NCI-H524 treated with DMSO at 0.1 percent for 48 hours (cell line): ENCODE data around the gene ENDOU.

Experiments
- DNase-seq: peaks from one replicate; lab custom pipeline; 2025; lab: John Stamatoyannopoulos, UW

The ENDOU gene

DNA sequence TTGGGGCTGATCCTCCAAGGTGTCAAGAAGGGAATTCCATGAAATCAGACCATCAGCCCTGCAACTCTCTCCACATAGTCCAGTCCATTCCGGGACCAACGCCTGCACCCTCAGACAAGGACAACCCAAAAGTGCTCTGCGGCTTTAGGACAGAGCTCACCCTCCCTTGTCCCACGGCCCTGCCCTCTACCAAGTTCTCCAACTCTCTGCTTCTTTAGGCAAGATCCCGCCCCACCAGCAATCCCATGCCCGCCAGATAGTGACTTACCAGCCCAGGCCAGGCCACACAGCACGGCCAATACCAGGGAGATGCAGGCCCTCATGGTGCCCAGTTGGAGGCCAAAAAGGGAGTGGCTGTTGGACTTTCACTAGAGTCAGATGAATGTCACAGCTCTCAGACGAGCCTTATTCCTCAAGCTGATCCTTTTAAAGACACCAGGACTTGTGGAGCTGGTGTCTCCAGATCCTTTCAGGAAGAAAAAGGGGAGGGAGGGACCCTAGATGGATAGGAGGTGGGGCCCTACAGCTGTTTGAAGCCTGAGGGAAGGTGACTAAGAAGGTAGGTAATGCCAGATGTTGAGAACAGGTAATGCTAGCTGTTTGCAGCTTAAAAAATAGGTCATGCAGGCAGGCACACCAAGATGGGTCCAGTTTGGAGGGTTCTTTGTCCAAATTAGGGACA is at the start of gene ENDOU:
ENDOU (minus strand) TSS at position 400 of the 682 bp plus-strand sequence; CDS start at position 323, 77 bp downstream.
- no peak for DNase-seq

DNA sequence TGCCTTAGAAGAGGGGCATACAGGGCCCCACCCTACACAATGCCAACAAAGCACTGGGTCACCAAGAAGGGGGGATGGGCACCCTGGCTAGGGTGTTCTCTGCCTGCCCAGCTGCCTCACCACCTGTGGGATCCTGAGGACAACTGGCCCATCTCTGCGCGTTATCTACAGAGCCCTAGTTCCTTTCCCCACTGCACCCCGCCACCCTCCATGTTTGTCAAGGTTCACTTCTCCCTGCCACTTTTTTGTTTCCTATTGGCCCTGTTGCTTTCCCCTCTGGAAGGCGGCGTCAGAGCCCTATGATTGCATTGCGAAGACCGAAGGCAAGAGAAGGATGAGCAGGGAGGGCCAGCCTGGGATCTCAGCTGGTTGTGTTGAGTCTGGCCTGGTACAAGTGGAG is 49.4 kb upstream of the ENDOU start:
- DNase-seq: no peak

DNA sequence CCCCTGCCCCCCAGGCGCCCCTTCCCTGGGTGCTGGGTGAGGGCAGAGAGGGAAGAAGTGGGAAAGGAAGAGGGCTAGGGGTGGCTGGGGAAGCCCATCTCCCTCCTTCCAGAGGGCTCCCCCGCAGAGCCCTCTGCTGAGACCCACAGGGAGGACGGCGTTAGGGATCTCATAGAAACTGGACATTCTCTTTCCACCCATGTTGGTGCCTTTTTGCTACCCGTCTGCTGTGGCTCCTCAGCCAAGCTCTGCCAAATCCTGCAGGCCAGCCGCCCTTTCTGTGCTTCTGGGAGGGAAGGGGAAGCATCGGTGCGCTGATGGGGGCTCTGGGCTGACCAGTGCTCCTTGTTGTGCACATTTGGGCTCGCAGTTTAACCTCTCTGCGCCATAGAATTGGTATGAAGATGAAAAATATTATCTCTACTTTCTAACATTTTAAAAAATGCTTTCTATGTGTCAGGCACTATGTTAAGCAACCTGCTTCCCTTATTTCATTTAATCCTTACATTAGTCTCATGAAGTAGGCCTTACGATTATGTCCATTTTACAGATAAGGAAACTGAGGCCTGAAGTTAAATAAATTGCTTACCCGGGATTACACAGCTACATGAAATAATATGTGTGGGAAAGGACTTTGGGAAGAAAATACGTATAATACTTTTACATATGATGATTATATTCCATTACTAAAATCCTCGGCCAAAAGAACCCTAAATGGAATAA is 48.7 kb upstream of the ENDOU start:
- no peak for DNase-seq

DNA sequence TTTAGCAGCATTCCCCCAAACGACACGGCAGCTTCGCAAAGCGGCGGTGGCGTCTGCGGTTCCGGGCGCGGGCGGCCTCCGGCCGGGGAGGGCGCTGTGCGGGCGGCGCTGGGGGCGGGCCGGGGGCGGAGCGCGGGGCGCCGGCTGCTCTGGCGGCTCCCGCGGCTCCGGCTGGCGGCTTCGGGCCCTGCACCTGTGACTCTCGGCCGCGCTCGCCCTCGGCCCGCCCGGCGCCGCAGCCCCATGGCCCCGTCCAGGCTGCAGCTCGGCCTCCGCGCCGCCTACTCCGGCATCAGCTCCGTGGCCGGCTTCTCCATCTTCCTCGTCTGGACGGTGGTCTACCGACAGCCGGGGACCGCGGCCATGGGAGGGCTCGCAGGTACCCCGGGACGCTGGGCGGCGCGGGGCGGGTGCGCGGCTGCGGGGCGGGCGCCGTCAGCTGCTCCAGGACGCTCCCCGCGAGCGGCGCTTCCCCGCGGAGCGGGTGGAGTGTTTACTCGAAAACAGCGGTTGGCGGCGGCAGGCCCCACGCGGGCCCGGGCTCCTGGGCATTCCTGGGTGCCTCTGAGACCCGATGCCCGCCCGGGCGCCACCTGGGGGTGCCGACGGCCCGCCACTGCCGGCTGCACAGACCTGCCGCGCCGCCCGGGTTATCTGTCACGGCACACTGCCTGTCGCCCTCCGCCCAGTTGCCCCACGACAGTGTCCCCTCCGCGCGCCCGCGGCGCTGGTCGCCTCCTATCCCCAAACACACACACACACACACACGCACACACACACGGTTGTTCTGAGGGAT is 48.0 kb upstream of the ENDOU start, which contains the start of gene SLC48A1:
SLC48A1 (plus strand) TSS at position 177 of the 796 bp plus-strand sequence; CDS start at position 244, 67 bp downstream.
- no peak for DNase-seq

DNA sequence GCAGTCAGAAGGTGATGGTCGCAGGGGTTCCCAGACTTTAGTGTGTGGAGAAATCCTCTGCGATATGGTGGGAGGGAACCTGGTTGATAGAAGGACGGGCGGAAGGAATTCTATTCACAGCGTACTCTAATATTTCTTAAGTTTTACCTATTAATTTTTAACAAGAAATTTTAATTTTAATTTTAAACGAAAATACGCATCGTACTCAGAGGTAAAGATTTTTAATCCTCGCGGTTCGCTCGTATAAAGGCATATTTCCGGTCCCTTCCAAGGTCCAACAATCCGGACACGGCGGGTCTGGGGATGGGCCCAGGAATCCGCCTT is 47.4 kb upstream of the ENDOU start:
- DNase-seq: no peak

DNA sequence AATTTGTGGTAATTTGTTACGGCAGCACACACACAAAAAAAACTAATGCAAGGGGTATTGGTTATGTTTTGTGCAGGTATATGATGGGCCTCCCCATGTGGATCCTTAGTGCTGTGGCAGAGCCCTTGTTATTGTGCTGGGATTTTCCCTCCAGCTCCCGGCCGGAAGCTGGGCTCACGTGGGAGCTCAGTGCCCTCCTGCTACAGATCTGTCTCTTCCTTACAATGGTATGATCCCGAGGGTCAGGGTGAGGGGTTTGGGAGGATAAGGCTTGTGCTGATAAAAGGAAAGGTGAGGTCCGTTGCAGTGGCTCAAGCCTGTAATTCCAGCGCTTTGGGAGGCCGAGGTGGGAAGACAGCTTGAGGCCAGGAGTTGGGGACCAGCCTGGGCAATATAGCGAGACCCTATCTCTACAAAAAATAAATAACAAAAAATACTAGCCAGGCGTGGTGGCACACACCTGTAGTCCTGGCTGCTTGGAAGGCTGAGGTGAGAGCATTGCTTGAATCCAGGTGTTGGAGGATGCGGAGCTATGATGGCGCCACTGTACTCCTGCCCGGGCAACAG is 46.9 kb upstream of the ENDOU start:
- no peak for DNase-seq

DNA sequence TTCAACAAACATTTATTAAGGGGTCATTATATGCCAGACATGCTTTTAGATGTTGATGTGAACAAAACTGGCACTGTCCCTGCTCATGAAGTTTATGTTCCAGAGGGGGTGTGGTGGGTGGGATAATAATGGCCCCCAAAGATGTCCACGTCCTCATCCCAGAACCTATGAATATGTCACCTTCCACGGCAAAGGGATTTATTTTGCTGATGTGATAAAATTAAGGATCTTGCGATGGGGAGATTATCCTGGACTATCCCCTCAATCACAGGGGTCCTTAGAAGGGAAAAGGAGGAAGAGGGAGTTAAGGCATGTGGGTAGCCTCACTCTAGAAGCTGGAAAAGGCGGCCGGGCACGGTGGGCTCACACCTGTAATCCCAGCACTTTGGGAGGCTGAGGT is 46.0 kb upstream of the ENDOU start:
- no peak for DNase-seq

DNA sequence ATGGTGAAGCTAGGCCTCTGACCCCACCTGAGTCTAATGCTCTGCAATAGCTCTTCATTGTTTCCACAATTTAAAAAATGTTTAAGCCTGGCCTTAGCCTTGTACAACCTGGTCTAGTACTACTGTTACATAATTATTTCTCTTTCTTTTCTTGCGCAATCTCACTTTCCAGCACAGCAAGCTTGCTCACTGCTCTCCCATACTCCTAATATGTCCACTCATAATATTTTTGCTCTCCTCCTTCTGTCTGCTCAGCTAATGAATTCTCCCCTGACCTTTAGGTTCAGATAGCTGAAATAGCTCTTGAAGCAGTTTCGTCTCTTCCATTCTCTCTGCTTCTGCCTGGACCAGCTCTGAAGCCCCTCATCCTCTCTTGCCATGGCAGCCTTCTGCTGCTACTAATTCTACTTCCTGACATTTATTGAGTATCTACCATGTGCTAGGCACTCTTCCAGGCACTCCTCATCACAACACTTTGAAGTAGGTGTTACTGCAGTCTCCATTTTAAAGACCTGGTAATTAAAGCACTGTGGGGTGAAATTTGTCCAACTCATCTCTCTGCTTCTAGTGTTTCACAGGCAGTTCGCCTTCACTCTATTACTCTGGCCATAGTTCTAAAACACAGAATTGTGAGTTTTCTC is 44.9 kb upstream of the ENDOU start:
- no peak for DNase-seq

DNA sequence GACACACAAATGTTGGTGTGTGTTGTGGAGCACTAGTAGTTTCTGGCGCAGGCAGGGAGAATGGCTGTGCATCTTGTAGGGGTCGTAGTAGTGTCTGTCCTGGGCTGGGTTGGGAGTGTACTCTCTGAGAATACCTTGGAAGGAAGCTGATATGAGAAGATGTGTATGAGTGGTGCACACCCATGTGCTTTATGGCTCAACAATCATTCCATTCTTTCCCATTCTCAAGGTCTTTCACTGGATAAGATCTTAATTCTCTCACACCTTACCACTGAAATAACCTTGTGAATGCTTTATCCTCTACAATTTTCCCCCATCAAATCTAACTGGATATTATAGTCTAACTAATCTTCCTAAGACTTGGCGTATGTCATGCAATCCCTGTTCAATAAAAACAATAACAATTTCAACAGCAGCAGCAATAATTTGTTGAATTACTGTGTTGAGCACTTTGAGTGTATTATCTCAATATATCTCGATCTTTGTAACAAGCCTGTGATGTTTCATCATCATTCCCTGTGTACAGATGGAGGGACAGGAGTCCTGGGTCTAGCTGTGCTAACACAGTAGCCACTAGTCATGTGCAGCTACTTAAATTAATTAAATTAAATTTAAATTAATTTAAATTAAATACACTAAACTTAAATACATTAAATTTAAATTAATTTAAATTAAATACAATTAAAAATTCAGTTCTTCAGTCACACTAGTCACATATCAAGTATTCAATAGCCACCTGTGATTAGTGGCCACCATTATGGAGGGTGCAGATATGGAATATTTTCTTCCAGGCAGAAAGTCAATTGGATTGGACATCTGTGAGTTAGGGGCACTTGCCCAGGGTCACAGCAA is 44.2 kb upstream of the ENDOU start:
- DNase-seq: no peak

GRCh38 chr12:47768323-47768811 is 43.1 kb upstream of the ENDOU start:
- DNase-seq: no peak

- no peak for DNase-seq
Observed at GRCh38 chr12:47767216-47767724, 42.0 kb upstream of the ENDOU start.

DNA sequence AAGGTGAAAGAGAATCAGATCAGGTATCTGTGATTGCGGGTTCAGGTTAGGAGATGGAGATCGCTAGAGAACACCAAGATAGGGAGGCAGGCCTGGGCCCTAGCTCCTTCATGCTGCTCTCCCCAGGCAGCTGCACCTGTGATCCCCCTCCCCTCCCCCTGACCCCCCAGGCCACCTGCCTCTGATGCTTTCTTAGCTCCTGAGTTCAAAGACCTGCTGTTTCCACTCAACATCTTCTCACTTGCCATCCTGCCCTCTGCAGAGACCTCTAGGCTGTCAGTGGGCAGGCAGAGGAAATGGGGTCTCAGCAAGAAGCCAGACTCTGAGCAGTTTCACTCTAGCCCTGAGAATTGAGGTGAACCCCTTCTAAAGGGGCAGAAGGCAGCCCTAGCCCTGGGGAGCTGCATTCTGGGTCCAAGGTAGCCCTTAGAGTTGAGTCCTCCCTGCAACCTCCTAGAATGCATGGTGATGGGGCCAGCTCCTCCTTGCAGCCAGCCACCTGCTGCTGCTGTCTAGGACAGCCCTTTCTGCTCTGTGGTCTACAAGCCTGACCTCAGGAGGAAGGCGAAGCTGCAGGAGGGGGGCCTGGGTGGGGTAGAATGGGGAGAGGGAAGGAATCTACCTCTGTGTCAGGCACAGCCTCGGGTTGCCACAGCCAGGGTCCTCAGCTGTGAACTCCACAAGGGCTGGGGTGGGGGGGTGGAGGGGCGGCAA is 41.4 kb upstream of the ENDOU start:
- no peak for DNase-seq

- DNase-seq: no peak
Observed at GRCh38 chr12:47763481-47764346, 38.4 kb upstream of the ENDOU start.

DNA sequence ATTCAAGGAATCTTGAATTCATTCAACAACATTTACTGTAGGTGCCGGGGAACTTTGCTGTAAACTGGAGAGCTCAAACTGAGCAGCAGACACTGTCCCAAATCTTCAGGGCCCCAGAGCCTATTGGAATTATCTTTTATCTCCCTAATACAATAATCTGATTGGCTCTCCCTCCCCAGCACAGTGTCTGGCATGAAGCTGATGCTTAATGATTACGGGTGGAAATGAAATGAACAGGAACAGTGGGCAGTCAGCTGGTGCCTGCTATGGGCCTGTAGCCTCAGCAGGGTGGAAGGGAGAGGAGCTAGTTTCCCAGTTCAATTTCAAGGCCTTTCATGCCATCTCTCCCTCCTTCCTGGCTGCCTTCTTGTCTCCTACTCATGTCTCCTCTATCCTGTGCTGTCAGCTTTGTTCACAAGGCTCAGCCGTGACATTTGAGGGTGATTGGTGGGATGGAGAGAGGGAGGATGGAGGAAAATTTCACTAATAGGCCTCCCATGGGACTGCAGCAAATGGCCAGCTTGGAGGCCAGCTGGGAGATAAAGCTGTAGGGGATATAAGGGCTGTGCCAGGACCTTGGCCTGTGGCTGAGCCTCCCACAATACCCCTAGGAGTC is 37.7 kb upstream of the ENDOU start:
- no peak for DNase-seq

DNA sequence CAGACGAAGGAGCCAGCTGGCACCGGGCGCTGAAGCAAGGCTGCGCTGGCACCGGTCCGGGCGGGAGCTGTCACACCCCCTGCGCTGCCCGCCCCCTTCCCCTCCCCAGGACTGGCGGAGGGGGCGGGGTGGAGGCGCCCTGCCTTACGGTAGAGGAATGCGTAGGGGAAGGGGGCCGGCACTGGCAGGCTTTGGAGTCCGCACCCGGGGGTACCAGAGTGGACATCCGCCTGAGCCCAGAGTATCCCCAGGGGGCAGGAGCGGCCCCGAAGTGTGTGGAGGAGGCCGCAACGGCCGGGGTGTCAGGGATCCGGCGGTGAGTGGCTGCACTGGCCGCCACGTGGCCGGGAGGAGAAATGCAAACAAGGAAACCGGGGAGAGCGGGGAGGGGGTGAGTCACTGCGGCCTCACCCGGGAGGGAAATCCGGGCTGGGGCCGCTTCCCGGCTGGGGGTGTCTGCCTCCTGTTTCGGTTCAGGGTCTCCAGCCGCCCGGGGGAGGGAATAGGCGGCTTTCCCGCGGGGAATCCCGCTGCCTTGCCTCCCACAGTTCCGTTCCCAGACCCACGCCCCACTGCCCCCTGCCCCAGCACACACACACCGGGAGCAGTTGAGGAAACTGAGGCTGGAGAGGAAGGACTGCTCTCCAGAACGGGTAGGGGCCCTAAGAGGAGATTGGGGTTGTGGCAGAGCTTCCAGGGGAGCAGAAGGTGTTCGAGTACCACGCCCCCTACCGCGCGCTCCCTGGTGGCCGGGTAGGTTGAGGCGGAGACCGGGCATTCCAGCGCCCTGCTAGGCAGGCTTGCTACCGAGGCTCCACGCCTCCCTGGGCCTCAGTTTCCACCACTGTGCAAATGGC is 33.8 kb upstream of the ENDOU start, which contains the start of gene RAPGEF3:
RAPGEF3 (minus strand) TSS at position 47 of the 857 bp plus-strand sequence. CDS start 324 bp downstream, outside the sequence.
- DNase-seq: no peak

GRCh38 chr12:47758584-47758833 is 33.2 kb upstream of the ENDOU start:
- no peak for DNase-seq

DNA sequence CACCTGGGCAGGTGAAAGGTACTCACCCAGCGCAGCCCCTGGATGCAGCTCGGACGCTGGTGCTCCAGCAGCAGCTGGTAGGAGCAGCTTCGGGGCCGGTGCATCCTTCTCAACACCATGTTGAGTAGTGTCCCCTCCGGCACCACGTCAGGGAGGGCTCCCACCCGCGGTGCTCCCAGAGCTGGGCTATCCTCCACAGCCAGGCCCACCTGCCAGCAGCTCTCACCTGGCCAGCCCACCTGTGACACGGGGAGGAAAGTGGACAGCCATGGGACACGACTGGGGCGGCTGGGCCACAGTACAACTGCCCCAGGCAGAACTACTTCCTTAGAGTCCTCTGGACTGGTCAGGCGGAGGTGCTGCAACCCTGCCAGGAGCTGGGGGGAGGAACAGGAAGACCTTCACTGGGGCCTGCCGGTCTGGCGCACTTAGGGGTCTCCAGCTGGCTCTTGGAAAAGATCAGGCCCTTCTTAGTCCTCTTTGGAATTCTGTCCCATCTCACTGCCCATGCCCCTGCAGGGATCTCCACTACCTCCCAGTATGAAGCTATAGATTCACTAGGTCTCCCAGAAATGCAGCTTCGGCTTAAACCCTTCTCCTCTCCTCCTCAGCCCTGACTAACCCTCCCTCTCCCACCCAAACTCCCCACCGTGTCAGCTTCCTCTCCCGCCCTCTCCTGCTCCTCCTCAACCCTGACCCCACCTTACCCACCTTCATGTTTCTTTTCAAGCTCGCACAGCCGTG is 32.7 kb upstream of the ENDOU start:
- no peak for DNase-seq
